Measurements from ENCODE around the gene FGF12.

DNA sequence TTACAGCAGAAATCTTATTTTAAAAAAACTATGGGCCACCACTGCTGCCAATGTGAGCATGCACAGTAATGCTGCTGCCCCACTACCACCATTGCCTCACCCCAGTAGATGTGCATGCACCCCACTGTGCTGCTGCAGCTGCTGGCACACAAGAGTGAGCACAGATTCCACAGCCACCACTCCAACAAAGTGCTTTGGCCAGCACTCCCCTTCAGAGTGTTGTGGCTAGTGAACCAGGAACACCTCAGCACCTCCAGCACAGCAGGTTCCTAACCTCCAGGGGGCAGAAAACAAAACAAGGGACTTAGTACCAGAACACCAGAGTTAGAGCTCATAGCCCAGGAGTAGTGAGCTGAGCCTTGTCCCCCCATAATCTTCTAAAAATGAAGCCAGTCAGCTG, 636.8 kb downstream of the FGF12 start:
- TF ChIP-seq, protein P1, sequence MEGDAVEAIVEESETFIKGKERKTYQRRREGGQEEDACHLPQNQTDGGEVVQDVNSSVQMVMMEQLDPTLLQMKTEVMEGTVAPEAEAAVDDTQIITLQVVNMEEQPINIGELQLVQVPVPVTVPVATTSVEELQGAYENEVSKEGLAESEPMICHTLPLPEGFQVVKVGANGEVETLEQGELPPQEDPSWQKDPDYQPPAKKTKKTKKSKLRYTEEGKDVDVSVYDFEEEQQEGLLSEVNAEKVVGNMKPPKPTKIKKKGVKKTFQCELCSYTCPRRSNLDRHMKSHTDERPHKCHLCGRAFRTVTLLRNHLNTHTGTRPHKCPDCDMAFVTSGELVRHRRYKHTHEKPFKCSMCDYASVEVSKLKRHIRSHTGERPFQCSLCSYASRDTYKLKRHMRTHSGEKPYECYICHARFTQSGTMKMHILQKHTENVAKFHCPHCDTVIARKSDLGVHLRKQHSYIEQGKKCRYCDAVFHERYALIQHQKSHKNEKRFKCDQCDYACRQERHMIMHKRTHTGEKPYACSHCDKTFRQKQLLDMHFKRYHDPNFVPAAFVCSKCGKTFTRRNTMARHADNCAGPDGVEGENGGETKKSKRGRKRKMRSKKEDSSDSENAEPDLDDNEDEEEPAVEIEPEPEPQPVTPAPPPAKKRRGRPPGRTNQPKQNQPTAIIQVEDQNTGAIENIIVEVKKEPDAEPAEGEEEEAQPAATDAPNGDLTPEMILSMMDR (IDR thresholded peaks at IDR 0.05), result no peak
- TF ChIP-seq REST (IDR thresholded peaks at IDR 0.05; ENCODE audit: insufficient read depth in 1 of 2, low read depth in 2 of 2, low read length in 1 of 2) (no peak), SIN3A (IDR thresholded peaks at IDR 0.05; ENCODE audit: borderline replicate concordance, insufficient read depth, low read depth, low read length) (no peak)

All from Panc1 (cell line).